ENCODE measurements around the gene IQCM.

DNA sequence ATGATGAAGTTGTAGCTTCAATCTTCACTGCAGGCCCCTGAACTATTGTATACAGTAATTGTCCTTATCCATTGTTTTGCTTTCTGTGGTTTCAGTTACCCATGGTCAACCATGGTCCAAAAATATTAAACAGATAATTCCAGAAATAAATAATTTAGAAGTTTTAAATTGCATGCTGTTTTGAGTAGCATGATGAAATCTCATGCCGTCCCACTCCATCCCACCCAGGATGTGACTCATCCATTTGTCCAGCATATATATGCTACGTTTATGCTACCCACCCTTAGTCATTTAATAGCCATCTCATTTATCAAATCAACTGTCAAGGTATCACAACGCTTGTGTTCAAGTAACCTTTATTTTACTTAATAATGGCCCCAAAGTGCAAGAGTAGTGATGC is 34.5 kb downstream of the IQCM start:
- TF ChIP-seq, protein P1, sequence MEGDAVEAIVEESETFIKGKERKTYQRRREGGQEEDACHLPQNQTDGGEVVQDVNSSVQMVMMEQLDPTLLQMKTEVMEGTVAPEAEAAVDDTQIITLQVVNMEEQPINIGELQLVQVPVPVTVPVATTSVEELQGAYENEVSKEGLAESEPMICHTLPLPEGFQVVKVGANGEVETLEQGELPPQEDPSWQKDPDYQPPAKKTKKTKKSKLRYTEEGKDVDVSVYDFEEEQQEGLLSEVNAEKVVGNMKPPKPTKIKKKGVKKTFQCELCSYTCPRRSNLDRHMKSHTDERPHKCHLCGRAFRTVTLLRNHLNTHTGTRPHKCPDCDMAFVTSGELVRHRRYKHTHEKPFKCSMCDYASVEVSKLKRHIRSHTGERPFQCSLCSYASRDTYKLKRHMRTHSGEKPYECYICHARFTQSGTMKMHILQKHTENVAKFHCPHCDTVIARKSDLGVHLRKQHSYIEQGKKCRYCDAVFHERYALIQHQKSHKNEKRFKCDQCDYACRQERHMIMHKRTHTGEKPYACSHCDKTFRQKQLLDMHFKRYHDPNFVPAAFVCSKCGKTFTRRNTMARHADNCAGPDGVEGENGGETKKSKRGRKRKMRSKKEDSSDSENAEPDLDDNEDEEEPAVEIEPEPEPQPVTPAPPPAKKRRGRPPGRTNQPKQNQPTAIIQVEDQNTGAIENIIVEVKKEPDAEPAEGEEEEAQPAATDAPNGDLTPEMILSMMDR (IDR thresholded peaks at IDR 0.05), result no peak
- TF ChIP-seq POLR2A (IDR thresholded peaks at IDR 0.05), result no peak

Measured in breast epithelium (tissue), 3 donors.